HepG2 (cell line): ENCODE measurements around the gene NHERF2. TPM values are rescaled to one million over a fixed set of nuclear protein-coding genes. Genes with fewer than 3 reads are reported as not detected.

ENCODE experiments used
- CBX5 ChIP-seq: sonication (generic); formaldehyde crosslinking; IDR thresholded peaks from 2 replicates; pipeline ENCODE4 v1.4.0; 2020; ENCODE audit warnings: missing genetic modification reagents, borderline replicate concordance
- MXI1 ChIP-seq: IDR thresholded peaks from 3 replicates; pipeline ENCODE4 v1.6.1; 2012; ENCODE audit warnings: low read depth, low read length, inconsistent platforms, borderline replicate concordance
- NFYC ChIP-seq: IDR thresholded peaks from 2 replicates; pipeline ENCODE4 v1.6.1; 2016; ENCODE audit warnings: missing genetic modification reagents, missing compliant biosample characterization
- SMAD9 ChIP-seq: sonication (generic); formaldehyde crosslinking; IDR thresholded peaks from 2 replicates; pipeline ENCODE4 v1.5.1; 2020; ENCODE audit warnings: mild to moderate bottlenecking, missing genetic modification reagents
- SOX13 ChIP-seq, 3 experiments: fragments of 450-650 bp in 1 of 3; sonication (generic) in 1 of 3; formaldehyde crosslinking in 1 of 3; IDR thresholded peaks in 2 of 3; conservative IDR thresholded peaks in 1 of 3; 2 replicates each; pipeline versions ENCODE4 v1.5.0 to v1.6.1; 2016 to 2020; ENCODE audit warnings: antibody characterized with exemption in 1 of 3, mild to moderate bottlenecking in 1 of 3, missing compliant biosample characterization in 1 of 3, missing genetic modification reagents in 1 of 3, moderate library complexity in 1 of 3
- SP140L ChIP-seq: sonication (generic); formaldehyde crosslinking; IDR thresholded peaks from 2 replicates; pipeline ENCODE4 v1.4.0; 2020; ENCODE audit warnings: missing genetic modification reagents, borderline replicate concordance
- THAP11 ChIP-seq: IDR thresholded peaks from 2 replicates; pipeline ENCODE4 v1.6.1; 2016; ENCODE audit warnings: missing biosample characterization, missing genetic modification reagents
- ZNF232 ChIP-seq: sonication (generic); formaldehyde crosslinking; IDR thresholded peaks from 2 replicates; pipeline ENCODE4 v1.4.0; 2020; ENCODE audit warnings: missing genetic modification reagents, borderline replicate concordance
- ZNF263 ChIP-seq: sonication (generic); formaldehyde crosslinking; IDR thresholded peaks from 2 replicates; pipeline ENCODE4 v1.4.0; 2020; ENCODE audit warnings: missing genetic modification reagents
- ZNF34 ChIP-seq: sonication (generic); formaldehyde crosslinking; IDR thresholded peaks from 2 replicates; pipeline ENCODE4 v1.4.0; 2020; ENCODE audit warnings: mild to moderate bottlenecking, missing genetic modification reagents, borderline replicate concordance
- ZNF430 ChIP-seq: sonication (generic); formaldehyde crosslinking; IDR thresholded peaks from 2 replicates; pipeline ENCODE4 v1.9.0; 2021; ENCODE audit warnings: mild to moderate bottlenecking, missing genetic modification reagents
- polyA plus RNA-seq, 8 experiments: library from polyadenylated mRNA; depleted of rRNA in 3 of 8; stranded (reverse) in 7 of 8; unstranded in 1 of 8; fragments of >200 nt; fragmentation: Illumina TruSeq in 4 of 8; extraction: Trizol in 4 of 8; gene quantifications; 2 replicates each; pipeline versions ENCODE4 v1.2.1 to v1.2.3, GENCODE V29; 2011 to 2016; ENCODE audit warnings: low read depth in 4 of 8, missing spikeins in 1 of 8, mixed read lengths in 1 of 8; ENCODE audit not compliant: insufficient read depth in 1 of 8
- total RNA-seq, 5 experiments: library from RNA; depleted of rRNA; stranded (reverse); fragments of >200 nt; fragmentation: Illumina TruSeq; extraction: Trizol; gene quantifications; 2 replicates each; pipeline ENCODE4 v1.2.3, GENCODE V29; 2016; ENCODE audit warnings: low read depth in 1 of 5
- TF ChIP-seq, protein P1 (sequence below): IDR thresholded peaks from 2 replicates; pipeline ENCODE4 v1.6.1; 2016; ENCODE audit warnings: missing compliant biosample characterization, missing genetic modification reagents, borderline replicate concordance
- TF ChIP-seq, protein P2 (sequence below): sonication (generic); formaldehyde crosslinking; IDR thresholded peaks from 2 replicates; pipeline ENCODE4 v1.9.0; 2022; ENCODE audit warnings: low read depth, missing genetic modification reagents
- TF ChIP-seq, protein P3 (sequence below): sonication (generic); formaldehyde crosslinking; IDR thresholded peaks from 2 replicates; pipeline ENCODE4 v1.4.0; 2020; ENCODE audit warnings: missing genetic modification reagents, borderline replicate concordance
- TF ChIP-seq, protein P4 (sequence below): sonication (generic); formaldehyde crosslinking; IDR thresholded peaks from 2 replicates; pipeline ENCODE4 v1.4.0; 2020; ENCODE audit warnings: missing genetic modification reagents

Gene NHERF2
- total and polyA plus RNA-seq, 2 of the 13 experiments (the other 11 are each of a cell fraction or from before 2014, with no cell fraction given): 23.7 to 39.3 TPM

DNA sequence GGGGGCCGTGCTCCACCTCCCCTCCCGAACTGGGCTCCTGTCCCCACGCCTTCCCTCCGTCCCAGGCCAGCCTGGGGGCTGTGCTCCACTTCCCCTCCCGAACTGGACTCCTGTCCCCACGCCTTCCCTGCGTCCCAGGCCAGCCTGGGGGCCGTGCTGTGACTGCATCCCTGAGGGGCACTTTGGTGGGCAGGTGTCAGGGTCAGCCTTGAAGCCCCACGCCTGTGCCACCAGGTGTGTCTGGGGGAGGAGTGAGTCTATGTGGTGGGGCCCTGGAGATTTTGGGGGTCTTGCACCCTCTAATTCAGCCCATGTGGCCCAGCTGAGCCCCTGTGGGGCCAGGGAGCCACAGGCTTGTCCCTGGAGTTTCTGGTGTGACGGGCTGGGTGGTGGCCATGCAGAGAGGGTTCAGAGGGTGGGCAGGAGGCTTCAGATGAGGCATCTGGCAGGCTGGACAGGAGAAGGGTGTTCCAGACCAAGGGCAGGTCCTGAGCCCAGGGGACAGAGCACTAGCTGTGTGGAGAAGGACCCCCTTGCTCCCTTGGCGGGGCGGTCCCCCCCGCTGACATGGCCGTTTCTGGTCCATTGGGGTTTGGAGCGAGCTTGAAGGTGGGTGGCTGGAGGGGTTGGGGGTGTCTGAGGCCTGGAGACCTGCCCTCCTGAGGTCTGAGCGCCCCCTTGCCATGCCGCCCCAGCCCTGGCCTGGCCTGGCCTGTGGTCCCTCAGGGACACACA, 8.2 kb downstream of the NHERF2 start (continued):
- TF ChIP-seq, protein P1, sequence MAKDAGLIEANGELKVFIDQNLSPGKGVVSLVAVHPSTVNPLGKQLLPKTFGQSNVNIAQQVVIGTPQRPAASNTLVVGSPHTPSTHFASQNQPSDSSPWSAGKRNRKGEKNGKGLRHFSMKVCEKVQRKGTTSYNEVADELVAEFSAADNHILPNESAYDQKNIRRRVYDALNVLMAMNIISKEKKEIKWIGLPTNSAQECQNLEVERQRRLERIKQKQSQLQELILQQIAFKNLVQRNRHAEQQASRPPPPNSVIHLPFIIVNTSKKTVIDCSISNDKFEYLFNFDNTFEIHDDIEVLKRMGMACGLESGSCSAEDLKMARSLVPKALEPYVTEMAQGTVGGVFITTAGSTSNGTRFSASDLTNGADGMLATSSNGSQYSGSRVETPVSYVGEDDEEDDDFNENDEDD (CRISPR knock-in tag): no peak
- TF ChIP-seq NFYC (no peak), MXI1 (no peak), SOX13 (IDR thresholded peaks at IDR 0.05) (no peak), SOX13 (CRISPR knock-in tag; conservative IDR thresholded peaks at IDR 0.05 in 1 of 2, IDR thresholded peaks at IDR 0.05 in 1 of 2) (no peak), THAP11 (CRISPR knock-in tag) (no peak), ZNF34 (no peak), ZNF232 (CRISPR knock-in tag) (no peak), SP140L (CRISPR knock-in tag) (no peak), ZNF430 (CRISPR knock-in tag) (0 out of 2 replicates have a peak, but pooled peaks have one; percentile 2), SMAD9 (no peak), ZNF263 (CRISPR knock-in tag) (peak; percentile 86; the same call in 1 of the 2 replicates), CBX5 (CRISPR knock-in tag) (no peak)
- TF ChIP-seq, protein P2, sequence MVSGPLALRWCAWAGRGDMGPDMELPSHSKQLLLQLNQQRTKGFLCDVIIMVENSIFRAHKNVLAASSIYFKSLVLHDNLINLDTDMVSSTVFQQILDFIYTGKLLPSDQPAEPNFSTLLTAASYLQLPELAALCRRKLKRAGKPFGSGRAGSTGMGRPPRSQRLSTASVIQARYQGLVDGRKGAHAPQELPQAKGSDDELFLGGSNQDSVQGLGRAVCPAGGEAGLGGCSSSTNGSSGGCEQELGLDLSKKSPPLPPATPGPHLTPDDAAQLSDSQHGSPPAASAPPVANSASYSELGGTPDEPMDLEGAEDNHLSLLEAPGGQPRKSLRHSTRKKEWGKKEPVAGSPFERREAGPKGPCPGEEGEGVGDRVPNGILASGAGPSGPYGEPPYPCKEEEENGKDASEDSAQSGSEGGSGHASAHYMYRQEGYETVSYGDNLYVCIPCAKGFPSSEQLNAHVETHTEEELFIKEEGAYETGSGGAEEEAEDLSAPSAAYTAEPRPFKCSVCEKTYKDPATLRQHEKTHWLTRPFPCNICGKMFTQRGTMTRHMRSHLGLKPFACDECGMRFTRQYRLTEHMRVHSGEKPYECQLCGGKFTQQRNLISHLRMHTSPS (CRISPR knock-in tag): no peak; the same call in 1 of the 2 replicates
- TF ChIP-seq, protein P3, sequence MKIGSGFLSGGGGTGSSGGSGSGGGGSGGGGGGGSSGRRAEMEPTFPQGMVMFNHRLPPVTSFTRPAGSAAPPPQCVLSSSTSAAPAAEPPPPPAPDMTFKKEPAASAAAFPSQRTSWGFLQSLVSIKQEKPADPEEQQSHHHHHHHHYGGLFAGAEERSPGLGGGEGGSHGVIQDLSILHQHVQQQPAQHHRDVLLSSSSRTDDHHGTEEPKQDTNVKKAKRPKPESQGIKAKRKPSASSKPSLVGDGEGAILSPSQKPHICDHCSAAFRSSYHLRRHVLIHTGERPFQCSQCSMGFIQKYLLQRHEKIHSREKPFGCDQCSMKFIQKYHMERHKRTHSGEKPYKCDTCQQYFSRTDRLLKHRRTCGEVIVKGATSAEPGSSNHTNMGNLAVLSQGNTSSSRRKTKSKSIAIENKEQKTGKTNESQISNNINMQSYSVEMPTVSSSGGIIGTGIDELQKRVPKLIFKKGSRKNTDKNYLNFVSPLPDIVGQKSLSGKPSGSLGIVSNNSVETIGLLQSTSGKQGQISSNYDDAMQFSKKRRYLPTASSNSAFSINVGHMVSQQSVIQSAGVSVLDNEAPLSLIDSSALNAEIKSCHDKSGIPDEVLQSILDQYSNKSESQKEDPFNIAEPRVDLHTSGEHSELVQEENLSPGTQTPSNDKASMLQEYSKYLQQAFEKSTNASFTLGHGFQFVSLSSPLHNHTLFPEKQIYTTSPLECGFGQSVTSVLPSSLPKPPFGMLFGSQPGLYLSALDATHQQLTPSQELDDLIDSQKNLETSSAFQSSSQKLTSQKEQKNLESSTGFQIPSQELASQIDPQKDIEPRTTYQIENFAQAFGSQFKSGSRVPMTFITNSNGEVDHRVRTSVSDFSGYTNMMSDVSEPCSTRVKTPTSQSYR (CRISPR knock-in tag): no peak
- TF ChIP-seq, protein P4, sequence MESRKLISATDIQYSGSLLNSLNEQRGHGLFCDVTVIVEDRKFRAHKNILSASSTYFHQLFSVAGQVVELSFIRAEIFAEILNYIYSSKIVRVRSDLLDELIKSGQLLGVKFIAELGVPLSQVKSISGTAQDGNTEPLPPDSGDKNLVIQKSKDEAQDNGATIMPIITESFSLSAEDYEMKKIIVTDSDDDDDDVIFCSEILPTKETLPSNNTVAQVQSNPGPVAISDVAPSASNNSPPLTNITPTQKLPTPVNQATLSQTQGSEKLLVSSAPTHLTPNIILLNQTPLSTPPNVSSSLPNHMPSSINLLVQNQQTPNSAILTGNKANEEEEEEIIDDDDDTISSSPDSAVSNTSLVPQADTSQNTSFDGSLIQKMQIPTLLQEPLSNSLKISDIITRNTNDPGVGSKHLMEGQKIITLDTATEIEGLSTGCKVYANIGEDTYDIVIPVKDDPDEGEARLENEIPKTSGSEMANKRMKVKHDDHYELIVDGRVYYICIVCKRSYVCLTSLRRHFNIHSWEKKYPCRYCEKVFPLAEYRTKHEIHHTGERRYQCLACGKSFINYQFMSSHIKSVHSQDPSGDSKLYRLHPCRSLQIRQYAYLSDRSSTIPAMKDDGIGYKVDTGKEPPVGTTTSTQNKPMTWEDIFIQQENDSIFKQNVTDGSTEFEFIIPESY (CRISPR knock-in tag): no peak
